Endothelial cell of umbilical vein (primary cell): ENCODE data around the gene TMEM175.

Source experiments
- CTCF ChIP-seq, 2 donors: IDR thresholded peaks; 1 replicate in 1 of 2; 2 replicates in 1 of 2; pipeline ENCODE4 v1.5.1; 2011; ENCODE audit warnings: low read length in 2 of 2, mild to moderate bottlenecking in 2 of 2, moderate library complexity in 2 of 2, control low read depth in 1 of 2, inconsistent platforms in 1 of 2, low read depth in 1 of 2; ENCODE audit not compliant: insufficient read depth in 1 of 2; ENCODE audit errors: extremely low read depth in 1 of 2
- EZH2 ChIP-seq: IDR thresholded peaks from 2 replicates; pipeline ENCODE4 v1.6.1; 2012; ENCODE audit warnings: borderline replicate concordance, low read depth, mild to moderate bottlenecking, moderate library complexity, low read length, inconsistent platforms; ENCODE audit not compliant: severe bottlenecking
- JUN ChIP-seq: IDR thresholded peaks from 2 replicates; pipeline ENCODE4 v1.6.1; 2011; ENCODE audit warnings: borderline replicate concordance, low read depth; ENCODE audit not compliant: insufficient read length, insufficient read depth
- MAX ChIP-seq: IDR thresholded peaks from 2 replicates; pipeline ENCODE4 v1.6.1; 2011; ENCODE audit not compliant: insufficient read depth, insufficient read length
- POLR2A ChIP-seq: IDR thresholded peaks from 2 replicates; pipeline ENCODE4 v1.6.1; 2012; ENCODE audit warnings: low read depth, mild to moderate bottlenecking, control low read depth, low read length

- TF ChIP-seq MAX (no peak), EZH2 (no peak), CTCF (IDR thresholded peaks at IDR 0.05; ENCODE audit: extremely low read depth in 1 of 2, insufficient read depth in 1 of 2, low read depth in 1 of 2, low read length in 2 of 2) (no peak), POLR2A (no peak), JUN (no peak)
Observed at GRCh38 chr4:883377-884095, 48.7 kb upstream of the TMEM175 start.
